Uterus (tissue), 2 donors: Measurements from ENCODE around the gene PIK3R6.

ENCODE experiments used
- POLR2A ChIP-seq, 2 donors: fragments of 450-650 bp; IDR thresholded peaks; one replicate each; pipeline ENCODE4 v1.6.1; 2016; ENCODE audit warnings: antibody characterized with exemption in 2 of 2, mild to moderate bottlenecking in 1 of 2, moderate library complexity in 1 of 2
- TF ChIP-seq, protein P1 (sequence below), 4 experiments: fragments of 200-600 bp in 2 of 4; fragments of 450-650 bp in 2 of 4; sonication (generic) in 2 of 4; IDR thresholded peaks; one replicate each; pipeline ENCODE4 v1.5.1; 2016 to 2019; ENCODE audit warnings: antibody characterized with exemption in 4 of 4, mild to moderate bottlenecking in 2 of 4, moderate library complexity in 1 of 4

DNA sequence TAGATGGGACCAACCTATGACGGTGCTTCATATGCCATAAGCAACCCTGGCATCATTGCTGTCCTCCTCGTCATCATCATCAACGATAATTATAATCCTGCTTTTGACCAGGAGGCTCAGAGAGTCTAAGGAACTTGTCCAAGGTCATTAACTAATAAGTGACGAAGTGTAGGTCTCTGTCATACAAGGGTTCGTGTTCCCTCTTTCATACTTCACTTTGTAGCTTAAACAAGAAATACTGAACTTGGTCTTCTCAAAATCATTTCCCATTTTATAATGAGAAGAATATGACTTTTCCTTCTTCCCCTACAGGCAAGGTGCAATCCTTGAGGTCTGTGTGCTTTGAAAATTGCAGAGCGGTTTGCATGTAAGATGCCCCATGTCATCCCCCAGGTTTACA, 31.2 kb upstream of the PIK3R6 start:
- TF ChIP-seq, protein P1, sequence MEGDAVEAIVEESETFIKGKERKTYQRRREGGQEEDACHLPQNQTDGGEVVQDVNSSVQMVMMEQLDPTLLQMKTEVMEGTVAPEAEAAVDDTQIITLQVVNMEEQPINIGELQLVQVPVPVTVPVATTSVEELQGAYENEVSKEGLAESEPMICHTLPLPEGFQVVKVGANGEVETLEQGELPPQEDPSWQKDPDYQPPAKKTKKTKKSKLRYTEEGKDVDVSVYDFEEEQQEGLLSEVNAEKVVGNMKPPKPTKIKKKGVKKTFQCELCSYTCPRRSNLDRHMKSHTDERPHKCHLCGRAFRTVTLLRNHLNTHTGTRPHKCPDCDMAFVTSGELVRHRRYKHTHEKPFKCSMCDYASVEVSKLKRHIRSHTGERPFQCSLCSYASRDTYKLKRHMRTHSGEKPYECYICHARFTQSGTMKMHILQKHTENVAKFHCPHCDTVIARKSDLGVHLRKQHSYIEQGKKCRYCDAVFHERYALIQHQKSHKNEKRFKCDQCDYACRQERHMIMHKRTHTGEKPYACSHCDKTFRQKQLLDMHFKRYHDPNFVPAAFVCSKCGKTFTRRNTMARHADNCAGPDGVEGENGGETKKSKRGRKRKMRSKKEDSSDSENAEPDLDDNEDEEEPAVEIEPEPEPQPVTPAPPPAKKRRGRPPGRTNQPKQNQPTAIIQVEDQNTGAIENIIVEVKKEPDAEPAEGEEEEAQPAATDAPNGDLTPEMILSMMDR (IDR thresholded peaks at IDR 0.05): no peak
- no peak for TF ChIP-seq POLR2A (IDR thresholded peaks at IDR 0.05)
